Tibial nerve (tissue), 4 donors: ENCODE results near the gene BBIP1. TPM values are rescaled to one million over a fixed set of nuclear protein-coding genes. Genes with fewer than 3 reads are reported as not detected.

Experiments used
- DNase-seq, 2 donors: peaks; one replicate each; pipeline ENCODE4 v3.0.0-alpha.2; 2019; ENCODE audit warnings: low spot score in 2 of 2
- H3K27ac ChIP-seq, 4 donors: fragments of 200-600 bp; sonication (generic) in 3 of 4; one replicate each; pipeline ENCODE4 v1.5.1; 2017 to 2019; ENCODE audit warnings: mild to moderate bottlenecking in 1 of 4
- H3K27me3 ChIP-seq, 2 donors: fragments of 200-600 bp; sonication (generic) in 1 of 2; one replicate each; pipeline versions ENCODE4 v1.5.1 to v1.6.0; 2017 to 2019
- H3K36me3 ChIP-seq, 3 donors: fragments of 200-600 bp; sonication (generic); one replicate each; pipeline ENCODE4 v1.5.1; 2018 to 2019
- H3K4me1 ChIP-seq, 4 donors: fragments of 200-600 bp; sonication (generic) in 3 of 4; one replicate each; pipeline ENCODE4 v1.5.1; 2017 to 2019
- H3K4me3 ChIP-seq, 4 donors: fragments of 200-600 bp; sonication (generic) in 3 of 4; one replicate each; pipeline ENCODE4 v1.5.1; 2017 to 2019; ENCODE audit warnings: mild to moderate bottlenecking in 1 of 4, moderate library complexity in 1 of 4
- H3K9me3 ChIP-seq, 4 donors: fragments of 200-600 bp; sonication (generic) in 3 of 4; one replicate each; pipeline ENCODE4 v1.5.1; 2017 to 2019
- CTCF ChIP-seq, 5 experiments: fragments of 200-600 bp in 3 of 5; fragments of 450-650 bp in 2 of 5; sonication (generic) in 3 of 5; IDR thresholded peaks; one replicate each; pipeline ENCODE4 v1.5.1; 2016 to 2019; ENCODE audit warnings: antibody characterized with exemption in 5 of 5, mild to moderate bottlenecking in 3 of 5, moderate library complexity in 2 of 5
- EP300 ChIP-seq, 2 donors: sonication (generic); formaldehyde crosslinking; IDR thresholded peaks; one replicate each; pipeline ENCODE4 v1.6.1; 2017; ENCODE audit warnings: antibody characterized with exemption in 2 of 2, mild to moderate bottlenecking in 1 of 2
- POLR2A ChIP-seq, 2 donors: fragments of 450-650 bp; IDR thresholded peaks; one replicate each; pipeline ENCODE4 v1.6.1; 2017; ENCODE audit warnings: antibody characterized with exemption in 2 of 2, mild to moderate bottlenecking in 2 of 2, moderate library complexity in 2 of 2
- WGBS, 2 donors: methylation state at CpG; one replicate each; pipeline ENCODE4 v1.1.5; 2018; 5-methylcytosine and 5-hydroxymethylcytosine counted together
- total RNA-seq, 4 donors: library from RNA; depleted of rRNA; stranded (reverse); fragments of >200 nt; gene quantifications; one replicate each; pipeline ENCODE4 v1.1.0, GENCODE V29; 2016

Gene BBIP1
- total RNA-seq, 4 donors from 2014 or later, result 25.2 to 37.0 (median 33.9) TPM

GRCh38 chr10:110964681-110965080 is 45.7 kb upstream of the BBIP1 start:
- TF ChIP-seq POLR2A (IDR thresholded peaks at IDR 0.05) (no peak), CTCF (IDR thresholded peaks at IDR 0.05) (no peak), EP300 (IDR thresholded peaks at IDR 0.05) (no peak)
- Histone ChIP-seq H3K9me3 (no peaks in the 10 kb centered on the region), H3K27ac (no peak overlapping the region), H3K36me3 (no peaks in the 10 kb centered on the region), H3K4me3 (no peak overlapping the region), H3K27me3 (no peaks in the 10 kb centered on the region), H3K4me1 (peaks cover 0 to 50% (median 5%) of the 10 kb centered on the region in 4 donors)
- 94 to 97% methylated on average over 5 of the region's 5 CpGs for WGBS, 2 donors
- DNase-seq, result no peak

- TF ChIP-seq CTCF (IDR thresholded peaks at IDR 0.05) (no peak), EP300 (IDR thresholded peaks at IDR 0.05) (no peak), POLR2A (IDR thresholded peaks at IDR 0.05) (no peak)
- 82 to 87% methylated on average over 2 of the region's 2 CpGs for WGBS, 2 donors
- H3K4me1 ChIP-seq, result peaks cover 0 to 48% (median 5%) of the 10 kb centered on the region in 4 donors
Observed at GRCh38 chr10:110963162-110963561, 44.2 kb upstream of the BBIP1 start.

GRCh38 chr10:110962443-110962842 is 43.5 kb upstream of the BBIP1 start:
- H3K27me3 ChIP-seq, result no peaks in the 10 kb centered on the region
- WGBS, 2 donors, result 87% methylated on average over 2 of the region's 2 CpGs
- H3K27ac ChIP-seq, result no peak overlapping the region
- TF ChIP-seq CTCF (IDR thresholded peaks at IDR 0.05) (no peak), POLR2A (IDR thresholded peaks at IDR 0.05) (no peak), EP300 (IDR thresholded peaks at IDR 0.05) (no peak)
- no peaks in the 10 kb centered on the region for H3K36me3 ChIP-seq
- peaks cover 0 to 48% (median 5%) of the 10 kb centered on the region in 4 donors for H3K4me1 ChIP-seq
- DNase-seq, result no peak
- H3K9me3 ChIP-seq, result no peaks in the 10 kb centered on the region
- H3K4me3 ChIP-seq, result no peak overlapping the region

More at GRCh38 chr10:110963162-110963561, 44.2 kb upstream of the BBIP1 start:
- H3K36me3 ChIP-seq, result no peaks in the 10 kb centered on the region
- no peak overlapping the region for H3K4me3 ChIP-seq
- H3K9me3 ChIP-seq, result no peaks in the 10 kb centered on the region
- H3K27me3 ChIP-seq, result no peaks in the 10 kb centered on the region
- no peak for DNase-seq
- no peak overlapping the region for H3K27ac ChIP-seq

- TF ChIP-seq CTCF (IDR thresholded peaks at IDR 0.05) (no peak), POLR2A (IDR thresholded peaks at IDR 0.05) (no peak), EP300 (IDR thresholded peaks at IDR 0.05) (no peak)
- peaks cover 0 to 42% (median 0%) of the 10 kb centered on the region in 4 donors for H3K4me1 ChIP-seq
Observed at GRCh38 chr10:110960333-110960712, 41.3 kb upstream of the BBIP1 start.

GRCh38 chr10:110959379-110960332 is 40.7 kb upstream of the BBIP1 start:
- Histone ChIP-seq H3K27me3 (no peaks in the 10 kb centered on the region), H3K27ac (no peak overlapping the region), H3K4me3 (no peak overlapping the region), H3K36me3 (no peaks in the 10 kb centered on the region), H3K4me1 (peaks cover 0 to 36% (median 0%) of the 10 kb centered on the region in 4 donors), H3K9me3 (no peaks in the 10 kb centered on the region)
- 52 to 56% methylated on average over 4 of the region's 4 CpGs for WGBS, 2 donors
- TF ChIP-seq POLR2A (IDR thresholded peaks at IDR 0.05) (no peak), EP300 (IDR thresholded peaks at IDR 0.05) (no peak), CTCF (IDR thresholded peaks at IDR 0.05) (no peak)
- no peak for DNase-seq

More at GRCh38 chr10:110960333-110960712, 41.3 kb upstream of the BBIP1 start:
- Histone ChIP-seq H3K36me3 (no peaks in the 10 kb centered on the region), H3K4me3 (no peak overlapping the region), H3K27ac (no peak overlapping the region), H3K27me3 (no peaks in the 10 kb centered on the region), H3K9me3 (no peaks in the 10 kb centered on the region)
- 94 to 95% methylated on average over 1 of the region's 1 CpG for WGBS, 2 donors
- DNase-seq, result no peak
